H1 (cell line): ENCODE results near the gene CKAP2L. TPM values are rescaled to one million over a fixed set of nuclear protein-coding genes. Genes with fewer than 3 reads are reported as not detected.

Experiments used
- CTCF ChIA-PET: fragments of 300-600 bp; sonication (Branson Sonifier 250); formaldehyde crosslinking; loops from one replicate; lab custom pipeline; 2021; ENCODE audit not compliant: partially characterized antibody; lab: Charles Lee
- POLR2A ChIA-PET: fragments of 300-600 bp; sonication (Branson Sonifier 250); formaldehyde crosslinking; loops from one replicate; lab custom pipeline; 2021; ENCODE audit warnings: inconsistent platforms; ENCODE audit not compliant: partially characterized antibody; lab: Charles Lee
- DNase-seq, 2 experiments: peaks; one replicate each; pipeline versions ENCODE4 v3.0.0 to v3.0.0-alpha.2; 2010 to 2022; ENCODE audit warnings: low spot score in 2 of 2, low read depth in 1 of 2, mixed read lengths in 1 of 2
- FAIRE-seq: peaks from 2 replicates; lab custom pipeline; 2011; peaks lifted over from hg19 to GRCh38; lab: Jason Lieb, UNC
- H2AFZ ChIP-seq: 2 replicates; pipeline ENCODE4 v1.8.1; 2012; ENCODE audit warnings: low read length, inconsistent platforms
- H2AK5ac ChIP-seq: 2 replicates; pipeline ENCODE4 v1.6.1; 2013; ENCODE audit warnings: low read depth, low read length
- H2BK120ac ChIP-seq: replicated peaks from 2 replicates; pipeline ENCODE3; 2013; ENCODE audit warnings: low read depth, low read length, inconsistent platforms
- H2BK12ac ChIP-seq: 2 replicates; pipeline ENCODE4 v1.6.1; 2013; ENCODE audit warnings: low read depth, low read length
- H2BK15ac ChIP-seq: 2 replicates; pipeline ENCODE4 v1.6.1; 2013; ENCODE audit warnings: low read length
- H2BK20ac ChIP-seq: 2 replicates; pipeline ENCODE4 v1.6.1; 2013; ENCODE audit warnings: low read length
- H2BK5ac ChIP-seq: 2 replicates; pipeline ENCODE4 v1.6.1; 2013; ENCODE audit warnings: low read depth, low read length
- H3K14ac ChIP-seq: 2 replicates; pipeline ENCODE4 v1.6.1; 2013; ENCODE audit warnings: inconsistent platforms; ENCODE audit not compliant: insufficient read length
- H3K18ac ChIP-seq: 2 replicates; pipeline ENCODE4 v1.6.1; 2013; ENCODE audit warnings: low read length; ENCODE audit errors: extremely low read depth
- H3K23ac ChIP-seq: 2 replicates; pipeline ENCODE4 v1.6.1; 2013; ENCODE audit warnings: inconsistent platforms; ENCODE audit not compliant: insufficient read length
- H3K23me2 ChIP-seq: 2 replicates; pipeline ENCODE4 v1.6.1; 2013; ENCODE audit warnings: low read depth, low read length
- H3K27ac ChIP-seq: 2 replicates; pipeline ENCODE4 v1.6.1; 2011; ENCODE audit warnings: low read depth, low read length, inconsistent platforms
- H3K27me3 ChIP-seq, 4 experiments: replicated peaks in 1 of 4; 1 replicate in 1 of 4; 2 replicates in 3 of 4; pipeline versions ENCODE4 v1.6.1 to v1.8.1; 2011 to 2013; ENCODE audit warnings: low read length in 3 of 4, mild to moderate bottlenecking in 3 of 4, inconsistent platforms in 2 of 4, mixed read lengths in 2 of 4, moderate library complexity in 1 of 4; ENCODE audit not compliant: control insufficient read depth in 3 of 4, insufficient read depth in 3 of 4; ENCODE audit errors: extremely low read depth in 1 of 4
- H3K36me3 ChIP-seq, 4 experiments: 2 replicates each; pipeline versions ENCODE4 v1.6.1 to v1.8.1; 2011 to 2013; ENCODE audit warnings: mild to moderate bottlenecking in 4 of 4, low read length in 3 of 4, moderate library complexity in 2 of 4, control low read depth in 1 of 4, inconsistent platforms in 1 of 4; ENCODE audit not compliant: insufficient read depth in 4 of 4, control insufficient read depth in 2 of 4
- H3K4ac ChIP-seq: replicated peaks from 2 replicates; pipeline ENCODE3; 2013; ENCODE audit warnings: low read length, low read depth, mixed read lengths, inconsistent platforms; ENCODE audit not compliant: insufficient read length
- H3K4me1 ChIP-seq, 4 experiments: replicated peaks in 1 of 4; 1 replicate in 1 of 4; 2 replicates in 3 of 4; pipeline versions ENCODE4 v1.6.1 to v1.8.1; 2011 to 2013; ENCODE audit warnings: low read length in 3 of 4, inconsistent platforms in 2 of 4, mixed read lengths in 1 of 4; ENCODE audit not compliant: insufficient read depth in 4 of 4, control insufficient read depth in 3 of 4
- H3K4me2 ChIP-seq, 2 experiments: 2 replicates each; pipeline versions ENCODE4 v1.6.1 to v1.8.1; 2011 to 2013; ENCODE audit warnings: low read depth in 2 of 2, low read length in 2 of 2, control low read depth in 1 of 2, inconsistent platforms in 1 of 2, mild to moderate bottlenecking in 1 of 2; ENCODE audit not compliant: insufficient read depth in 1 of 2
- H3K4me3 ChIP-seq, 4 experiments: fragments of 200-600, 300-600 bp in 1 of 4; sonication (generic), shearing (Covaris generic), sonication (Bioruptor Twin) in 1 of 4; 2 replicates each; pipeline versions ENCODE4 v1.5.1 to v1.8.1; 2011 to 2016; ENCODE audit warnings: low read length in 4 of 4, low read depth in 3 of 4, control low read depth in 2 of 4, inconsistent platforms in 2 of 4, mild to moderate bottlenecking in 2 of 4, mixed read lengths in 1 of 4, moderate library complexity in 1 of 4; ENCODE audit not compliant: insufficient read depth in 2 of 4; ENCODE audit errors: extremely low read depth in 1 of 4
- H3K56ac ChIP-seq: replicated peaks from 2 replicates; pipeline ENCODE3; 2013; ENCODE audit warnings: low read depth, mild to moderate bottlenecking, mixed read lengths, low read length, inconsistent platforms; ENCODE audit not compliant: insufficient read length
- H3K79me1 ChIP-seq: 2 replicates; pipeline ENCODE4 v1.6.1; 2013; ENCODE audit warnings: low read depth, low read length, control low read depth
- H3K79me2 ChIP-seq, 2 experiments: 2 replicates each; pipeline versions ENCODE4 v1.6.1 to v1.8.1; 2012 to 2013; ENCODE audit warnings: low read length in 2 of 2, mild to moderate bottlenecking in 2 of 2, inconsistent platforms in 1 of 2; ENCODE audit not compliant: insufficient read depth in 2 of 2, control insufficient read depth in 1 of 2
- H3K9ac ChIP-seq, 4 experiments: replicated peaks in 1 of 4; 1 replicate in 1 of 4; 2 replicates in 3 of 4; pipeline versions ENCODE4 v1.6.1 to v1.8.1; 2011 to 2013; ENCODE audit warnings: low read depth in 3 of 4, low read length in 3 of 4, control low read depth in 2 of 4, mild to moderate bottlenecking in 2 of 4, moderate library complexity in 2 of 4, inconsistent platforms in 1 of 4; ENCODE audit errors: extremely low read depth in 1 of 4
- H3K9me3 ChIP-seq, 2 experiments: 2 replicates each; pipeline versions ENCODE4 v1.6.1 to v1.8.1; 2012 to 2013; ENCODE audit warnings: mild to moderate bottlenecking in 2 of 2, moderate library complexity in 2 of 2, control low read depth in 1 of 2, inconsistent platforms in 1 of 2, low read depth in 1 of 2, low read length in 1 of 2, mixed read lengths in 1 of 2; ENCODE audit not compliant: insufficient read depth in 2 of 2
- H4K20me1 ChIP-seq, 2 experiments: replicated peaks in 1 of 2; 2 replicates each; pipeline versions ENCODE3 to v1.8.1; 2011 to 2013; ENCODE audit warnings: inconsistent platforms in 2 of 2, low read length in 2 of 2, mild to moderate bottlenecking in 1 of 2; ENCODE audit not compliant: insufficient read depth in 2 of 2, control insufficient read depth in 1 of 2
- H4K5ac ChIP-seq: 2 replicates; pipeline ENCODE4 v1.6.1; 2013; ENCODE audit warnings: low read length, low read depth, mixed read lengths, inconsistent platforms; ENCODE audit not compliant: insufficient read length
- H4K8ac ChIP-seq: 2 replicates; pipeline ENCODE4 v1.8.0; 2013; ENCODE audit warnings: mild to moderate bottlenecking, moderate library complexity, low read length, inconsistent platforms; ENCODE audit not compliant: insufficient read depth; ENCODE audit errors: extremely low read depth
- H4K91ac ChIP-seq: replicated peaks from 2 replicates; pipeline ENCODE3; 2013; ENCODE audit warnings: low read length, mixed read lengths, inconsistent platforms; ENCODE audit not compliant: insufficient read length
- CHD1 ChIP-seq: IDR thresholded peaks from 2 replicates; pipeline ENCODE4 v1.6.1; 2012; ENCODE audit warnings: low read depth, low read length, improper control_type of control experiment
- CTCF ChIP-seq, 3 experiments: IDR thresholded peaks; 1 replicate in 2 of 3; 2 replicates in 1 of 3; pipeline versions ENCODE4 v1.5.1 to v1.6.1; 2011; ENCODE audit warnings: low read length in 3 of 3, mild to moderate bottlenecking in 3 of 3, inconsistent platforms in 2 of 3, low read depth in 1 of 3, moderate library complexity in 1 of 3; ENCODE audit not compliant: insufficient read depth in 1 of 3; ENCODE audit errors: control extremely low read depth in 1 of 3
- GTF2F1 ChIP-seq: IDR thresholded peaks from 2 replicates; pipeline ENCODE4 v1.6.1; 2012; ENCODE audit warnings: low read depth, low read length, improper control_type of control experiment, borderline replicate concordance
- NRF1 ChIP-seq: IDR thresholded peaks from 2 replicates; pipeline ENCODE4 v1.6.1; 2011; ENCODE audit warnings: mild to moderate bottlenecking, low read depth, low read length, improper control_type of control experiment
- RAD21 ChIP-seq, 2 experiments: IDR thresholded peaks in 1 of 2; conservative IDR thresholded peaks in 1 of 2; 2 replicates each; pipeline ENCODE4 v1.6.1; 2011; ENCODE audit warnings: low read depth in 2 of 2, low read length in 2 of 2, improper control_type of control experiment in 1 of 2, inconsistent platforms in 1 of 2, mild to moderate bottlenecking in 1 of 2, moderate library complexity in 1 of 2
- SRF ChIP-seq: IDR thresholded peaks from 2 replicates; pipeline ENCODE4 v1.6.1; 2011; ENCODE audit warnings: mild to moderate bottlenecking, low read depth, low read length, moderate library complexity
- WGBS, 2 experiments: shearing (Covaris generic) in 1 of 2; methylation state at CpG; one replicate each; pipeline versions ENCODE4 v1.1.6 to v1.1.7; 2013 to 2015; ENCODE audit warnings: low lambda C conversion rate in 2 of 2, mixed read lengths in 2 of 2, inconsistent platforms in 1 of 2, low coverage in 1 of 2, missing lambda C conversion rate in 1 of 2; ENCODE audit not compliant: insufficient replicate concordance in 2 of 2, insufficient coverage in 1 of 2, insufficient read length in 1 of 2; ENCODE audit errors: extremely low coverage in 1 of 2, missing lambda C conversion rate in 1 of 2; 5-methylcytosine and 5-hydroxymethylcytosine counted together
- polyA plus RNA-seq, 7 experiments: library from polyadenylated mRNA; depleted of rRNA in 3 of 7; stranded (reverse) in 5 of 7; unstranded in 2 of 7; fragments of >200 nt in 5 of 7; fragments of 200-250 nt in 2 of 7; gene quantifications; 1 replicate in 5 of 7; 2 replicates in 1 of 7; 4 replicates in 1 of 7; pipeline versions ENCODE4 v1.2.1 to v1.2.3, GENCODE V29; 2011 to 2013; ENCODE audit warnings: missing spikeins in 2 of 7, mixed read lengths in 2 of 7
- total RNA-seq: library from RNA; stranded (reverse); fragmentation: NEBNext Ultra II Directional; extraction: Animal tissue kit (Norgen Biotek cat#: 25700); gene quantifications from 2 replicates; pipeline ENCODE4 v1.2.1, GENCODE V29; 2021
- TF ChIP-seq, protein P1 (sequence below): IDR thresholded peaks from 2 replicates; pipeline ENCODE4 v1.6.1; 2012; ENCODE audit warnings: inconsistent platforms

CKAP2L gene
- total and polyA plus RNA-seq, 2 of the 8 experiments (the other 6 are each of a cell fraction or from before 2014, with no cell fraction given), result 2.5 to 20.7 TPM

GRCh38 chr2:112724591-112725525 is 39.6 kb downstream of the CKAP2L start:
- H3K23me2 ChIP-seq, result no peaks in the 10 kb centered on the region
- peak overlapping the region; percentile 44; the same call in 1 of the 2 replicates for H2BK12ac ChIP-seq
- no peak overlapping the region for H3K4me2 ChIP-seq
- no peaks in the 10 kb centered on the region for H3K36me3 ChIP-seq
- 0 out of 2 replicates have a peak overlapping the region, but pooled peaks have one; percentile 8 for H2BK15ac ChIP-seq
- H3K4me3 ChIP-seq, result no peak overlapping the region
- H3K4me1 ChIP-seq, result no peaks in the 10 kb centered on the region; a peak in 2 of 7 replicates
- no peaks in the 10 kb centered on the region for H3K79me1 ChIP-seq
- no peak overlapping the region for H2BK5ac ChIP-seq
- DNase-seq (no peak), FAIRE-seq (no peak)
- H2AFZ ChIP-seq, result no peak overlapping the region
- H3K4ac ChIP-seq, result no peak overlapping the region
- H3K9ac ChIP-seq, result no peak overlapping the region
- H2BK20ac ChIP-seq, result no peak overlapping the region
- WGBS, 2 experiments, result 87% methylated on average over 21 of the region's 21 CpGs; no CpG with 5 or more reads in 1 of the 2 experiments
- H4K91ac ChIP-seq, result no peak overlapping the region
- no peak overlapping the region for H4K8ac ChIP-seq
- POLR2A ChIA-PET, result interaction anchor here (0.7 to 1.6 kb wide), 3 partner anchors 74 to 79 kb away, joined by 3 to 5 read pairs (median 4); partner anchors contain the start of gene SLC20A1
- no peaks in the 10 kb centered on the region for H3K27me3 ChIP-seq
- H4K20me1 ChIP-seq, result no peaks in the 10 kb centered on the region
- no peaks in the 10 kb centered on the region for H3K9me3 ChIP-seq
- H3K18ac ChIP-seq, result no peak overlapping the region
- no peak overlapping the region for H3K14ac ChIP-seq
- no peak overlapping the region for H4K5ac ChIP-seq
- no peak overlapping the region for H3K23ac ChIP-seq
- H3K27ac ChIP-seq, result no peak overlapping the region
- H3K79me2 ChIP-seq, result no peaks in the 10 kb centered on the region
- no peak overlapping the region for H2AK5ac ChIP-seq
- CTCF ChIA-PET, result interaction anchor here (0.6 to 10.5 kb wide), 37 partner anchors 11 to 603 kb away, joined by 3 to 185 read pairs (median 7); partner anchors contain the start of genes CHCHD5, IL36G and SLC20A1
- no peak overlapping the region for H2BK120ac ChIP-seq
- H3K56ac ChIP-seq, result no peak overlapping the region
- no peak for TF ChIP-seq CHD1
- TF ChIP-seq, protein P1, sequence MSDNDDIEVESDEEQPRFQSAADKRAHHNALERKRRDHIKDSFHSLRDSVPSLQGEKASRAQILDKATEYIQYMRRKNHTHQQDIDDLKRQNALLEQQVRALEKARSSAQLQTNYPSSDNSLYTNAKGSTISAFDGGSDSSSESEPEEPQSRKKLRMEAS, result no peak
- TF ChIP-seq NRF1, result no peak
- TF ChIP-seq SRF, result no peak
- no peak for TF ChIP-seq GTF2F1
- TF ChIP-seq CTCF (IDR thresholded peaks at IDR 0.05; ENCODE audit: control extremely low read depth in 1 of 3, insufficient read depth in 1 of 3, low read depth in 1 of 3, low read length in 3 of 3), result peak in 2 of 3 experiments; percentile 44 to 56; a peak in 3 of 4 replicates
- peak; percentile 31 to 35; a peak in 3 of 4 replicates for TF ChIP-seq RAD21 (IDR thresholded peaks at IDR 0.05 in 1 of 2, conservative IDR thresholded peaks at IDR 0.05 in 1 of 2; ENCODE audit: low read depth in 2 of 2, low read length in 2 of 2)
